HG03432 (cell line): ENCODE data around the gene XRCC5.

ENCODE experiments used
- ATAC-seq: cut with Tn5 transposase; IDR thresholded peaks from one replicate; pipeline ENCODE4 v1.9.1; 2021; ENCODE audit warnings: mild to moderate bottlenecking, moderate library complexity; ENCODE audit not compliant: unreplicated experiment

Gene XRCC5

GRCh38 chr2:216083464-216084281, 25.5 kb upstream of the XRCC5 start:
- ATAC-seq: no peak

- no peak for ATAC-seq
Observed at GRCh38 chr2:216084547-216084946, 24.6 kb upstream of the XRCC5 start.

- no peak for ATAC-seq
Observed at GRCh38 chr2:216086207-216086893, 22.8 kb upstream of the XRCC5 start.

- peak; percentile 79 for ATAC-seq
Observed at GRCh38 chr2:216090369-216090786, 18.8 kb upstream of the XRCC5 start.

- no peak for ATAC-seq
Observed at GRCh38 chr2:216092646-216093045, 16.5 kb upstream of the XRCC5 start.

- no peak for ATAC-seq
Observed at GRCh38 chr2:216094701-216095100, 14.4 kb upstream of the XRCC5 start.

- no peak for ATAC-seq
Observed at GRCh38 chr2:216098421-216099334, 10.5 kb upstream of the XRCC5 start.

- ATAC-seq: no peak
Observed at GRCh38 chr2:216101109-216101508, 8.0 kb upstream of the XRCC5 start.

- ATAC-seq: no peak
Observed at GRCh38 chr2:216103213-216103612, 5.9 kb upstream of the XRCC5 start.

GRCh38 chr2:216104691-216105090, 4.5 kb upstream of the XRCC5 start:
- ATAC-seq: no peak

GRCh38 chr2:216107320-216107719, 1.8 kb upstream of the XRCC5 start:
- no peak for ATAC-seq

- no peak for ATAC-seq
Observed at GRCh38 chr2:216107760-216108159, 1.4 kb upstream of the XRCC5 start.

GRCh38 chr2:216108310-216108966, 710 bp upstream of the XRCC5 start:
- ATAC-seq: no peak

GRCh38 chr2:216109962-216110614, 940 bp downstream of the XRCC5 start:
- ATAC-seq: no peak

GRCh38 chr2:216110620-216111019, 1.5 kb downstream of the XRCC5 start:
- no peak for ATAC-seq

- no peak for ATAC-seq
Observed at GRCh38 chr2:216111122-216111521, 2.0 kb downstream of the XRCC5 start.

- ATAC-seq: no peak
Observed at GRCh38 chr2:216112926-216113325, 3.8 kb downstream of the XRCC5 start.

- ATAC-seq: peak; percentile 73
Observed at GRCh38 chr2:216113572-216113971, 4.4 kb downstream of the XRCC5 start.

- ATAC-seq: peak; percentile 1
Observed at GRCh38 chr2:216114382-216114713, 5.2 kb downstream of the XRCC5 start.
